Activated naive CD4-positive, alpha-beta T cell (primary cell): Measurements from ENCODE around the gene CALY.

Experiments used
- DNase-seq, 4 experiments: peaks; one replicate each; lab custom pipeline; 2025; lab: John Stamatoyannopoulos, UW

CALY gene

DNA sequence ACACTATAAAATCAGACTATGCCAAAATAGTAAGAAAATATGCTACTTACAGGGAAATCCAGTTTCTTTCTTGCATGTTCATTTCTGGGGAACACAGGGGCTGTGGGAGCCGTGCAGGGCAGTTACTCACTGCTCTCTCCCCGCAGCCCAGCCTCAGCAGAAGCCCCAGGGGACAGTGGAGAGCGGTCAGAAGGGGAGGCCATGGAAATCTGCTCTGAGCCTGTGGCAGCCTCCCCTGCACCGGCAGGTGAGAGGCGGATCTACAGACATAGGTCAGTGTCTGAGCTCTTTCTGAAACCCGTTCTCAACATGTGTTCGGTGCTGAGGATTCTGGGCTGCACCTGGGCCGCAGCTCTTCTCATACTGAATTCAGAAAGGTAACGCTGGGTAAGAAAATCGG, 25.1 kb downstream of the CALY start:
- no peak for DNase-seq

DNA sequence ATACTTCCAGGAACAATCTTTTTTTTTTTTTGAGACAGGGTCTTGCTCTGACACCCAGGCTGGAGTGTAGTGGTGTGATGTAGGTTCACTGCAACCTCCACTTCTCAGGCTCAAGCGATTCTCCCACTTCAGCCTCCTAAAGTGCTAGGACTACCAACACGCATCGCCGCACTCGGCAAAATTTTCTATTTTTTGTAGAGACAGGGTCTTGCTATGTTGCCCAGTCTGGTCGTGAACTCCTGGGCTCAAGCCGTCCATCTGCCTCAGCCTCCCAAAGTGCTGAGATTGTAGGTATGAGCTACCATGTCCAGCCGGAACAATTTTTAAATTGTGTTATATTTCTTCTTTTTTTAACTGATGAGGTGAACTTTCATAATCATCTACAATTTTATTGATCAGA, 25.9 kb downstream of the CALY start:
- no peak for DNase-seq

DNA sequence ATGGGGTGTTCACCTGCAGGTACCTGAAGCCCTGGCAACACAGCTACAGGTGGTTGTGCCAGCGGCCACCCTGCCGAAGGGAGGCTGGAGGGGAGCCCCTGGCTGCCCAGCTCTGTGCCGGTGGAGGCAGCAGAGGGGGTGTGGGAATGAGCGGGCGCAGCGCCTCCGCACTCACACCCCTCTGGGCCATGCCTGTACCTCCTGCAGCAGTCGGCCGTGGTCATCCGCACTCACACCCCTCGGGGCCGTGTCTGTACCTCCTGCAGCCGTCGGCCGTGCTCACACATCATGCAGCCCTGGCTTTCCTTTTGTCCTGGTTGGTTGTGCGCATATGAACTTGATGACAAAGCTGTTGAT, 26.3 kb downstream of the CALY start:
- no peak for DNase-seq

DNA sequence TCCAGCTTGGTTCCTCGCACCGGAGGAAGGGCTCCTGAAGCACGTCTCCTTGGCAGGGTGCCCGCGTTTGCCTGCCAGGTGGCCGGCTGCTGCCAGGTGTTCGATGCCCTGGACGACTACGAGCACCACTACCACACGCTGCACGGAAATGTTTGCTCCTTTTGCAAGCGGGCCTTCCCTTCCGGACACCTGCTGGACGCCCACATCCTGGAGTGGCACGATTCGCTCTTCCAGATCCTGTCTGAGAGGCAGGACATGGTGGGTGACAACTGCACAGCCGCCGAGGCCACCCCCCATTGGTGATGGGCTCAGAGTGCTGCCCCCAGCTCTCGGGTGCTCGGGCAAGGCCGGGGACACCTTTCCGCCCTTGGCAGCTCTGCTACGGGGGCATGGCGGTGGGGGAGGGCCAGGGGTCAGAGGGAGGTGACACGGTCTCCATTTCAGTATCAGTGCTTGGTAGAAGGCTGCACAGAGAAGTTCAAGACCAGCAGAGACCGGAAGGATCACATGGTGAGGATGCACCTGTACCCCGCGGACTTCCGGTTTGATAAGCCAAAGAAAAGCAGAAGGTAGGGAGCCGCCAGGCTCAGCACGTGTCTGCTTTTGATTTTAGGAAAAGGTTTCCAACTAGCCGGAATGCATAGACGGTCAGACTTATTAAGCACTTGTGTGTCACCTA, 26.8 kb downstream of the CALY start:
- DNase-seq = no peak

DNA sequence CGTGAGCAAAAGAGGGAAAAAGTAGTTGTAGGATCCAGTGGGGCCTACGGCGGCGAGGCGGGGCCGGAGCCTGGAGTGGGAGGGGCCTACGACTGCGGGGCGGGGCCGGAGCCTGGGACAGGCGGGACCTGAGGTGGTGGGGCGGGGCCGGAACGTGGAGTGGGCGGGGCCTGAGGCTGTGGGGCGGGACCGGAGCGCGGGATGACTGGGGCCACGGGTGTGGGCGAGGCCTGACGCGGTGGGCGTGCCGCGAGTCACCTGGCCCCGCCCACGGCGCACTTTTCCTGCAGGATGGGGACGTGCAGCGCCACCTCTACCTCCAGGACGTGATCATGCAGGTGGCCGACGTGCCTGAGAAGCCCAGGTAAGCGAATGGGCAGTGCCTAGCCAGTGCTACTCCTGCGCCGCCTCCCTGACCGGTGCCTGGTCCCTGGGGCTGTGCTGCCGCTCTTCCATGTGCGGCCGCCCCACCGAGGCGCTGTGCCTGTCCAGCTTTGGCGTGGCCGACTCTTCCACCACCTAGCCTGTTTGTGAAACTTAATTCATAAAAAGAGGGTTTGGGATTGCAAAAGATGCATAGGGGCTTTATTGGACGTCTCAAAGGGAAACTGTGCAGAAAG, 27.5 kb downstream of the CALY start:
- DNase-seq = peak; percentile 91 to 97 (median 93)

DNA sequence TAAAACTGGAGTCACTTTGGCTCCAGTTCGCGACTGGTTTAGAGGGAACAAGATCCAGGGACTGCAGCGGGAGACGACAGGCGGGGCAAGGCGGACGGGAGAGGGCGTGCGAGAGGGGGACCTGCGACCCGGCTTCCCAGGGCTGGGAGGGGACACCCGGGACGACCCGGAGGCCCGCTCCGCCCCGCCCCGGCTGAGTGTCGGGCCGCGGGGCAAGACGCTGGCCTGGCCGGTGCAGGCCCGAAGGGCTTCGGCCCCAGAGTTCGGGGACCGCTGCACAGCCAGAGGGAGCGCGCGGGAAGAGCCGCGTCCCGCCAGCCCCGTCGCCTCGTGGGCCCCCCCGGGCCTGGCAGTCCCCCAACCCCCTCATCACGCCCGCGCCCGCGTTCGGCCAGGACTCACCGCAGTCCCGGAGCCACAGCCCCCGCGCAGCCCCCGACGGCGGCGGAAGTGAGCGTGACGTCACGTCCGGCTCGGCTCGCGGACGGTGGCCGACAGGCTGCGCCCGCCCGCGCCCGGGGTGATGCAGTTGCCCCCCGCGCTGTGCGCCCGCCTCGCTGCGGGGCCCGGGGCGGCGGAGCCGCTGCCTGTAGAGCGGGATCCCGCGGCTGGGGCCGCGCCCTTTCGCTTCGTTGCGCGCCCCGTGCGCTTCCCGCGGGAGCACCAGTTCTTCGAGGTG, 28.1 kb downstream of the CALY start, which contains the start of the genes TUBGCP2 and ZNF511:
Gene TUBGCP2, minus strand, starts transcription at position 452 of the 679 bp plus-strand sequence. CDS start 5,931 bp downstream, outside the sequence.
Gene ZNF511, plus strand, starts transcription at position 494 of the 679 bp plus-strand sequence. Its CDS starts 30 bp downstream, at position 524.
- peak; percentile 80 to 89 (median 86) for DNase-seq

DNA sequence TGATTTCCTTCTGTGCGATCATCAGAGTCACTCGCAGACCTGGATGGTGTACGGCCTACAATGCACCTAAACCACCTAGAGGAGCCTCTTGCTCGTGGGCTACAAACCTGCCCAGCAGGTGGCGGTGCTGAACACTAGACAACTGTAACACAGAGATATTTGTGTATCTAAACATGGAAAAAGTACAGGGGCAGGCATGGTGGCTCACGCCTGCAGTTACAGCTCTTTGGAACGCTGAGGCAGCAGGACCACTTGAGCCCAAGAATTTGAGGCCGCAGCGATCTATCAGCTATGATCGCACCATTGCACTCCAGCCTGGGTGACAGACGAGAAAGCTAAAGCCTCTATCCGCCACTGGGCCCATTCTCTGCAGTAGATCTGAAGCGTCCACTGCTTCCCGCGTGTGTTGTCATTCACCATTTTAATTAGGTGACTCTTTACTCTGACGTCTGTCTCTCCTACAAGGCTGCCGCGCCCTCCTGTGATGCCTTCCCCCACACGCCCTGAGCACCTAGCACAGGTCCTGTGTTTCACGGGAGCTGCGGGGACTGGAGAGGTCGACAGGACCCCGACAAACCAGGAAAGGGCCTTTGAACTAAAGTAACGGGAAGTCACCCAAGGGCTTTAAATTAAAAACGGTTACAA, 28.8 kb downstream of the CALY start:
- DNase-seq = peak; percentile 57 to 87 (median 66)

DNA sequence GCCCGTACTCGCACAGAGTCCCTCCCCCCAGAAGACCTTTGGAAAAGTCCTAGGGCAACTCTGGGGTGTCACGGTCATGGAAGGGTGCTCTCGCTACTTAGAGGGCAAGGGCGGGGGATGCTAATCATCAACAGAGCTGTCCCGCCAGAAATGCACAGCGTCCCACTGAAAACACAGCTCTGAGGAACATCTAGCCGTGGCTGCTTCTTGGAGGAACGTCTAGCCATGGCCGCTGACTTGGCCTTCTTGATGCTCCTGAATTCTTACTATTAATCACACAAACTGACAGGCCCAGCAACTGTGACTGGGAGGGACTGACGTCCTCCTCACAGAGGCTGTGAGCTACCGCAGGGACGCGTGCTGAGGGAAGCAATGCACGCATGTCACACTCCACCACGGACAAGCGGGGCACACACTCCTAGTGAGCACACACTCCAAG, 29.7 kb downstream of the CALY start:
- no peak for DNase-seq

DNA sequence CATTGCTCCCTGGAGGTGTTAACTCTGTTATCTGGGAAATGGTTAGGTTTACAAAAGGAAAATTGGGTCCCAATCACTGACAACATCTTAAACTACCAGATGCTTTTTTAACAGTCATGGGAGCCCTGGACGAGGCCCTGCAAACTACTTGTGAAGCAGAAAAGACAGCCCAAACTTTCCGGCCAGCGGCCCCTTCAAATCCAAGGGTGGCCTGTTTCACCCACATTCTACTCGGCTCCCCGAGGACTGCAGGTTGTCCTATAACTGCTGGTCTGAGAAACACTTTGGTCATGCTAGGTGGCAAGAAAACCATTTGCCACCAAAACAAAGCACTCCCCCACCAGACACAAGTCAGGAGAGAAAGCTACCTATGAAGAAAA, 30.6 kb downstream of the CALY start:
- DNase-seq = no peak

DNA sequence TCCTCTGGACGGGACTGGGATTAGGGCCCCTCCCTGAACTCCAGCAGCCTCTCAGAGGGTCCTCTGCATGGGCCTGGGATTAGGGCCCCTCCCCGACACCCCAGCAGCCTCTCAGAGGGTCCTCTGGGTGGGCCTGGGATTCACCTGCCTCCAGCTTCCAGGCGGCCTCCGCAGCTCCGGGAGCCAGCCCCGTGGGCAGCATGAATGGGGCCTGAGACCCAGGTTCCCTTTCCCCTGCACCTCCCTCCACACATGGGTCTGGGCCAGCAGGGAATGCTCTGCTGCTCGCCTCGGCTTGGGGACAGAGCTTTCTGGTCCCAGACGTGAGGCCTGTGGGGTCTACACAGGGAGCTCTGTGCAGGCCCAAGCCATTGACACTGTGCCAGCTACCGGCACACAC, 33.5 kb downstream of the CALY start:
- no peak for DNase-seq

DNA sequence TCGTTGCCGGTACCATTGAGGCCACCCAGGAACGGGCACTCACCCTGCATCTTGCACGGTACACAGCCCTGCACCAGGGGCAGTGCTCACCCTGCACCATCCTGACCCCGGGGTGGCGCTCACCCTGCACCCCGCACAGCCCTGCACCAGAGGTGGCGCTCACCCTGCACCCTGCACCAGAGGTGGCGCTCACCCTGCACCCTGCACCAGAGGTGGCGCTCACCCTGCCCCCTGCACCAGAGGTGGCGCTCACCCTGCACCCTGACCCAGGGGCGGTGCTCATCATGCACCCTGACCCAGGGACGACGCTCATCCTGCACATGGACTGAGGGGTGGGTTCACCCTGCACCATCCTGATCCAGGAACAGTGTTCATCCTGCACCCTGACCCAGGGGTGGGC, 34.5 kb downstream of the CALY start:
- DNase-seq = no peak

DNA sequence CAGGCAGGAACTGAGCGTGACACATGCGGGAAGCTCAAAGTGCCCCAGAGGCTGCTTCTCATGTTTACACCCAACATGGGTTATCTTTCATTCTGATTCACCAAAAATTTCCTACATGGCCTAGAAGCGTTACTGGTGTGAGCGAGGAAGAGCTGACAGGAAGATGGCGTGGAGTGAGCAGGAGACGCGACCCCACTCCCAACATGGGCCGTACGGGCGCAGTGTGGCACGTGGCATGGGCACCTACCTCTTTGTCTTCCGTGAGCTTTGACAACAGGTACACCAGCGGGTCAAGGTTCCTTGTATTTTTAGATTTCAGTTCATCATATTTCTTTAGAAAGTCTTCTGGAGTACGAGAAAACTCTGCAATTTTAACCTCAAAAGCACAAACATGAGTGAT, 37.0 kb downstream of the CALY start:
- no peak for DNase-seq

DNA sequence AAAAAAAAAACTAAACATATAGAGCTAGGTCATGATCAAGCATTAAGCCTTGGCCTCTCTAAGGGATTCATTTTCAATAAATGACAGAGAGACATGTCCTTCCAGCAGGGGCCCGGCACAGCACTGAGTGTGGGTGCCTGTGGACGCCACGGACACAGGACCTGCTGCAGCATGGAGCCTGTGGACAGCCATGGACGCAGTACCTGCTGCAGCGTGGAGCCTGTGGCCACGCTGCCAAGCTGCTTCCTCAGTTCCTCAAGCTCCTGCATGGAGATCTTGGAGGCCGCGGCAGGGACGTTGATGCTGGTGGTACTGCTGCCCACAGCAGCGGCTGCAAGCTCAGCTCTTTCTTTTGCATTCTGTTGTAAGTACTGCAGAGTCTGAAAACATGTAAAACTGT, 37.5 kb downstream of the CALY start:
- no peak for DNase-seq

DNA sequence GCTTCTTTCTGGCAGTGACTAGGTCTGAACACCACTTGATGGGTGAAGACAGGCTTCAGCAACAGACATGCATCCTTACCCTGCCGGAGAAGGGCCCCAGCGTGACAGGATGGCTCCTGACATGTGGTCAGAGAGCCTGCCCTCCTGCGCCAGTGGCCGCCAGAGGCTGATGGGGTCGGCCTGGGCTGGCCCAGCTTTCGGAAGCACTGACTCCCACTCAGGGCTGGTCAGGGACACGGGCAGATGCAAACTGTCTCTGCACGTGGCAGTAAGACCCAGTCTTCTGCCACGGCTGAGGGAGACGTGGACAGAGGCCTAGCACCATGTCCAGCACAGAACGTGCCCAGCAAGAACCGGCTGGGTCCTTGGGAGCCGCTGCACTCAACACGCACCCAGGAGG, 38.2 kb downstream of the CALY start:
- no peak for DNase-seq

DNA sequence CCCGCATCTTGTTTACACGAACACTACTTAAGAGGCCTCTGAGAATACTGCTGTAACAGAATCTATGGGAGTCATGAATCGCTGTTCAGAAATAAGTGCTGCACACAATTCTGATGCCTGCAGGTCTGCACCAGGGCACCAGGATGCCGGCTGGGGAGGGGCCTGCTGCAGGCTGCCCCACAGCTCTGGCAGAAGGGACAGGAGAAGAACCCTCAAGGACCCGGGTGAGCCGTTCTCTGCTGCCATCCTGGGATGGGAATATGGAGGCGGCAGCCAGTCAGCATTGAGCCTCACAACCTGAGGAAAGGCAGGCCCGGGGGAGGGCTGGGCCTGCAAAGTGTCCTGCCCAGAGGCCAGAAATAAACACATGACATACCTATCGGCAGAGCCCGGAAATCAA, 39.2 kb downstream of the CALY start:
- no peak for DNase-seq

DNA sequence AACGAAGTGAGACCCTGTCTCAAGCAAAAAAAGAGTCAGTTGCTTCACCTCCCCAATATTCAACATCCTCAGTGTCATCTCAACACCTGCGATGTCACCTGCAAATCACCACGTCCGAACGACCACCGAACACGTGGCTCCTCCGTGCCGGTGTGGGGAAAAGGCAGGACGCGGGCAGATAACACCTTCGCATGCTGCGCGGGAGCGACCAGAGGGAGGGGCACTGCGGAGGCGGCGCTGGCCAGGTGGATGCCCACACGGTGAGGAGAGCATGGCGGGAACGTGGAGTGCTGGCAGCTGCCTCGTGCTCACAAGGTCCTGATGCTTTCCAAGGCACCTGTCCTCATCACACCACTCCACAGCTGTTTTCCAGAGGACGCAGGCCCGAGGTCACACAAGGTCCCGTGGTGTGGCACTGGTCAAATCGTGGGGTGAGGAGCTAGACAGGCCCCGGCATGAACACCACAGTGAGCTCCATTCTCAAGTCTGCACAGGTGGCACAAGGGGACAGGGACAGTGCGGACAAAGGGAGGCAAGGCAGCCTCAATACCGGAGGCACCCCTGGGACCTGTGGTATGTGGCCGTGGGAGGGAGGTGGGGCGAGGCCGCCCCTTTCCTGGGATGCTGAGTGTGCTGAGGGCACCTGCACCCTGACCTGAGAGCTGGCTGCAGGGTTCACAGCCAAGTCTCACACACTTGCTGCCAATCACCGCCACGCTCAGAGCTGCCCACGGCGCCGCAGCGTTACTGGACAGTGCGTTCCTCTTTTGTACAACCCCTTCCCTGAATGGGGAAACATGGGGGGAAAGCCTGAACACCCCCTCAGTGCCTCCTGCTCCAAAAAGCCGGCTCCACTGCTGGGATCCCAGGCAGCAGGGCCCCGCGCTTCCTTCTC, 41.0 kb downstream of the CALY start:
- no peak for DNase-seq

DNA sequence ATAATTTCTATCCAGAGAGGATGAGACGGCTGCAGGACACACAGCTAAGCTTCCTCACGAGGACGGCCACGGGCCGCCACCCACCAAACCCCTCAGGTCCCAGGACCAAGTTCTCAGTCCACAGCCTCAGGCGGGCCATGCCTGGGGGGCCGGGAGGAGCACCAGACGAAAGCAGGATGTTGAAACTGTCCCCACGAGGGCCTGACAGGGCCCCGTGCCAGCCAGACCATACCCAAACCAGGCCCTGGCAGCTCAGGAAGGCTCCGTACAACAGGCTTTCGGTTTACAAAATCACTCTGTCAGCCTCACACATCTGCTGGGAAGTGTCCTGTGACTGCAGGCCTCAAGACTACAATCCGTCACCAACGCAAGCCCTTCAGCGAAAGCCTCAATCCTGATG, 42.5 kb downstream of the CALY start:
- no peak for DNase-seq

DNA sequence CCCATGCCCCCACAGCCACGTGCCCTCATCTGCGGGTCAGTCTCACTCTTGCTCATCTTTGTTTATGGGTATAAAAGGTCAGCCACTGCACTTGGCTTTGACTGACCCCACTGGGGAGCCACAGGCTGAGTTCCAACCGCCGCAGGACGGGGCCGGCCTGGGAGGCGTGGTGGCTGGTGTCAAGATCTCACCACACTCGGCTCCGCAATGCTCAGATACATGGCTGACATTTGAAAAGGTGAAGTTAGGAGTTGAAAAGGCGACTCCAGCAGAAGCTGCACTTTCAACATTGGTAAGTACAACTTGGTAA, 42.9 kb downstream of the CALY start:
- DNase-seq = no peak

DNA sequence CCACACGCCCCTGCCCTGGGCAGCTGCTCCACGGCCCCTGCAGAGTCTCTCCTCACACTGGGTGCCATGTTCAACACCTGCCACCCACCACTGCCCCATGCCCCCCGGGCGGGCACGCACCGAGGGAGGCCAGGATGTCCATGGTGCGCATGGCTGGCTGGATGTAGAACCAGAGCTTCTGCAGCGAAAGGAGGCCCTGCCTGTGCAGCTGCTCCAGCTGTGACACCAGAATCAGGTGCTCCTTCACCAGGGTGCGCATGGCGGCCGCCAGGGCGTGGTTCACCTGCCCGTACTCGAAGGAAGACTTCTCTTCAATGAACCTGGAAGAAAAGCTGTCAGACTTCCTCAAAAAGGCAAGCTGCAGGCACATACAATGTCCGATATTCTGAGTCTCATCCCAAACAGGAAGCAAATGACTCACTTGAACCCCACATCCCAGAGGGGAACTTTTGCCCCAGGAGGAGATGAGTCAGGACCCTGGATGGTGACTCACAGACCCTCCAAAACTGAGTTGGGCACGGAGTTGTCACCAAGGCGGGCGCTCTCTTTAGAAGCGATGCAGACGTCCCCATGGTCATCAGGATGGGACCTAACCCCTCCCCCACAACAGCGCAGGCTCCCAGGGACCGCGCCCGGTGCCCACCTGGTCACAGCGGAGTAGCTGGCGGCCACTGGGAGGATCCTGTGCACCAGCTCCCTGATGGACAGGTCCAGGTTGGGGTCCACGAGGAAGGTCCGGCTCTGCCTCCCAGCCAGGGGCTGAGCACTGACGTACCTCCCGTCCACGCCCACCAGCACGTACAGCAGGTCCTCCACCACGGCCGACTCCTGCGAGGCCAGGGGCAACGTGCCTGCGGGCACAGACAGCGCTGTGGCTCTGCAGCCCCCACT, 43.5 kb downstream of the CALY start:
- DNase-seq = no peak

DNA sequence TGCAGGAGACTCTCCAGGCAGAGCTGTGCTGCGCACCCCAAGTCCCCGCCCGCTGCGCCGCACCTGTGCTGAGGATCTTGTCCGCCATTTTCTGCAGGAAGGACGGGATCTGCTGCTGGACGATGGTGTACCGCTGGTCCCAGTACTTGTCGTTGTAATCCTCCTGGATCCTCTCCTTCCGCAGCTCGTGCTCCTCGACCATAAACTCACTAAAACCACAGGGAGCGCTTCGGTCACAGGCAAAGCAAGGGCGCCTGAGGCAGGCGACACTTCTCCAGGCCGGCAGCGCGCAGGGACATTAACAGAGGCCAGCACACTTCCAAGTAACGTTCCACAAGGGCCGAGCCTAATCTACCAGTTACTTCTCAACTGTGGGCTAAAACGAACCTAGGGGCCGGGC, 46.9 kb downstream of the CALY start:
- DNase-seq = no peak
